HepG2 (cell line): ENCODE results near the gene PTGIS. TPM values are rescaled to one million over a fixed set of nuclear protein-coding genes. Genes with fewer than 3 reads are reported as not detected.

Experiments used
- GPN1 ChIP-seq: sonication (generic); formaldehyde crosslinking; IDR thresholded peaks from 2 replicates; pipeline ENCODE4 v1.5.1; 2020; ENCODE audit warnings: missing genetic modification reagents, borderline replicate concordance
- HNRNPUL1 ChIP-seq: fragments of 200-400 bp; formaldehyde crosslinking; IDR thresholded peaks from 2 replicates; pipeline ENCODE4 v1.6.1; 2017; ENCODE audit warnings: low read depth, mild to moderate bottlenecking, low read length, moderate library complexity
- KDM1A ChIP-seq: IDR thresholded peaks from 2 replicates; pipeline ENCODE4 v1.6.1; 2016; ENCODE audit warnings: missing compliant biosample characterization
- KLF12 ChIP-seq: sonication (generic); formaldehyde crosslinking; IDR thresholded peaks from 2 replicates; pipeline ENCODE4 v1.4.0; 2020; ENCODE audit warnings: missing genetic modification reagents, borderline replicate concordance
- NPAS2 ChIP-seq: sonication (generic); formaldehyde crosslinking; IDR thresholded peaks from 2 replicates; pipeline ENCODE4 v1.8.0; 2022; ENCODE audit warnings: mild to moderate bottlenecking, missing genetic modification reagents, borderline replicate concordance
- SMYD3 ChIP-seq: sonication (generic); formaldehyde crosslinking; IDR thresholded peaks from 2 replicates; pipeline ENCODE4 v1.8.1; 2023; ENCODE audit warnings: mild to moderate bottlenecking, missing genetic modification reagents
- SOX5 ChIP-seq: IDR thresholded peaks from 2 replicates; pipeline ENCODE4 v1.6.1; 2016; ENCODE audit warnings: borderline replicate concordance
- ZFP82 ChIP-seq: sonication (generic); formaldehyde crosslinking; IDR thresholded peaks from 2 replicates; pipeline ENCODE4 v1.5.1; 2020; ENCODE audit warnings: mild to moderate bottlenecking, missing genetic modification reagents, borderline replicate concordance
- ZNF232 ChIP-seq: sonication (generic); formaldehyde crosslinking; IDR thresholded peaks from 2 replicates; pipeline ENCODE4 v1.4.0; 2020; ENCODE audit warnings: missing genetic modification reagents, borderline replicate concordance
- ZNF33B ChIP-seq: sonication (generic); formaldehyde crosslinking; IDR thresholded peaks from 2 replicates; pipeline ENCODE4 v1.5.1; 2020; ENCODE audit warnings: mild to moderate bottlenecking, missing genetic modification reagents
- ZNF569 ChIP-seq: sonication (generic); formaldehyde crosslinking; IDR thresholded peaks from 2 replicates; pipeline ENCODE4 v1.5.0; 2020; ENCODE audit warnings: mild to moderate bottlenecking, missing genetic modification reagents, moderate library complexity, borderline replicate concordance
- ZNF629 ChIP-seq: sonication (generic); formaldehyde crosslinking; conservative IDR thresholded peaks from 2 replicates; pipeline ENCODE4 v1.5.0; 2020; ENCODE audit warnings: missing genetic modification reagents
- ZNF652 ChIP-seq: IDR thresholded peaks from 2 replicates; pipeline ENCODE4 v1.6.1; 2016; ENCODE audit warnings: low read depth, borderline replicate concordance
- ZNF777 ChIP-seq: sonication (generic); formaldehyde crosslinking; IDR thresholded peaks from 2 replicates; pipeline ENCODE4 v1.4.0; 2020; ENCODE audit warnings: missing genetic modification reagents
- polyA plus RNA-seq, 8 experiments: library from polyadenylated mRNA; depleted of rRNA in 3 of 8; stranded (reverse) in 7 of 8; unstranded in 1 of 8; fragments of >200 nt; fragmentation: Illumina TruSeq in 4 of 8; extraction: Trizol in 4 of 8; gene quantifications; 2 replicates each; pipeline versions ENCODE4 v1.2.1 to v1.2.3, GENCODE V29; 2011 to 2016; ENCODE audit warnings: low read depth in 4 of 8, missing spikeins in 1 of 8, mixed read lengths in 1 of 8; ENCODE audit not compliant: insufficient read depth in 1 of 8
- total RNA-seq, 5 experiments: library from RNA; depleted of rRNA; stranded (reverse); fragments of >200 nt; fragmentation: Illumina TruSeq; extraction: Trizol; gene quantifications; 2 replicates each; pipeline ENCODE4 v1.2.3, GENCODE V29; 2016; ENCODE audit warnings: low read depth in 1 of 5
- TF ChIP-seq, protein P1 (sequence below): sonication (generic); formaldehyde crosslinking; IDR thresholded peaks from 2 replicates; pipeline ENCODE4 v1.5.0; 2020; ENCODE audit warnings: mild to moderate bottlenecking, missing genetic modification reagents, borderline replicate concordance
- TF ChIP-seq, protein P2 (sequence below): sonication (generic); formaldehyde crosslinking; IDR thresholded peaks from 2 replicates; pipeline ENCODE4 v1.8.1; 2023; ENCODE audit warnings: mild to moderate bottlenecking, missing genetic modification reagents
- TF ChIP-seq, protein P3 (sequence below): IDR thresholded peaks from 2 replicates; pipeline ENCODE4 v1.6.1; 2016; ENCODE audit warnings: low read depth, control low read depth
- TF ChIP-seq, protein P4 (sequence below): sonication (generic); formaldehyde crosslinking; IDR thresholded peaks from 2 replicates; pipeline ENCODE4 v1.8.1; 2022; ENCODE audit warnings: low read depth, mild to moderate bottlenecking, missing genetic modification reagents
- TF ChIP-seq, protein P5 (sequence below): sonication (generic); formaldehyde crosslinking; IDR thresholded peaks from 2 replicates; pipeline ENCODE4 v1.8.1; 2023; ENCODE audit warnings: mild to moderate bottlenecking, moderate library complexity, missing genetic modification reagents

Gene PTGIS
- total and polyA plus RNA-seq, 2 of the 13 experiments (the other 11 are each of a cell fraction or from before 2014, with no cell fraction given): not detected

DNA sequence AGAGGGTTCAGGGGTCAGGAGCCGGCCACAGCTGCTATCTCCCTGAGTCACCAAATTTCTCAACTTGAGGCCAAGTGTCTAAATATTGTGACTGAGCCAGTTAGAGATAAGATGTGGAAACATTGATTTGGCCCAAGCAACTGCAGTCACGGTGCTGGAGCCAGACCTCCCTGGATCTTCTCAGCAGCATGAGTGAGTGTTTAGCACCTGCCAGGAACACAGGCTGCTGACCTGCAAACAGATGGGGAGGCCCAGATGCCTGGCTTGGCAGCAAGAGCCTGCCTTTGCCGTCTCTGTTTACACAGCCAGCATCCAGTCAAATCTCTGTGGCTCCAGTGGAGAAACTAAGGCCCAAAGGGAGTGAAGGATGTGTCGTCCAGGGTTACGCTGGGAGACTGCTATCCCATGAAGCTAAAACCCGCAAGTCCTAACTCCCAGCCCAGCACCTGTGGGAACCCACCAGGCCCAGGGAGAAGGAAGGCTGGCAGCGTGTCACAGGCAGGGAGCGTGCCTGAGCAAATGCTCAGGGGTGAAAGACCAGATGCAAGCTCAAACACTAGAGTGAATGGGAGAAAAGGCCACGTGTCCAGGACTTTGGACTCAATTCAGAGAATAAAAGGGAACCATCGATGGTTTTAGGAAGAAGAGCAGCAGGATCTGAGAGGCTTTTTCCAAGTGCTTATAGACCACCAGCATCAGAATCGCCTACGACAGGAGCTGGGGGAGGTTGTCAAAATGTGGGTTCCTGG lies 15.9 kb upstream of the PTGIS start (continued):
- TF ChIP-seq KLF12 (CRISPR knock-in tag) (peak; percentile 21; the same call in 1 of the 2 replicates), ZNF232 (CRISPR knock-in tag) (peak; percentile 94; the same call in 1 of the 2 replicates), NPAS2 (no peak), SMYD3 (peak; percentile 83; the same call in 1 of the 2 replicates), SOX5 (peak; percentile 86), KDM1A (CRISPR knock-in tag) (peak; percentile 85; the same call in 1 of the 2 replicates), ZNF652 (CRISPR knock-in tag) (peak; percentile 8; the same call in 1 of the 2 replicates), ZNF33B (CRISPR knock-in tag) (peak; percentile 95; the same call in 1 of the 2 replicates), ZNF629 (CRISPR knock-in tag) (peak; percentile 69), GPN1 (CRISPR knock-in tag) (no peak), HNRNPUL1 (no peak), ZNF777 (CRISPR knock-in tag) (peak; percentile 64), ZNF569 (CRISPR knock-in tag) (no peak; the same call in 1 of the 2 replicates), ZFP82 (CRISPR knock-in tag) (no peak)
- TF ChIP-seq, protein P1, sequence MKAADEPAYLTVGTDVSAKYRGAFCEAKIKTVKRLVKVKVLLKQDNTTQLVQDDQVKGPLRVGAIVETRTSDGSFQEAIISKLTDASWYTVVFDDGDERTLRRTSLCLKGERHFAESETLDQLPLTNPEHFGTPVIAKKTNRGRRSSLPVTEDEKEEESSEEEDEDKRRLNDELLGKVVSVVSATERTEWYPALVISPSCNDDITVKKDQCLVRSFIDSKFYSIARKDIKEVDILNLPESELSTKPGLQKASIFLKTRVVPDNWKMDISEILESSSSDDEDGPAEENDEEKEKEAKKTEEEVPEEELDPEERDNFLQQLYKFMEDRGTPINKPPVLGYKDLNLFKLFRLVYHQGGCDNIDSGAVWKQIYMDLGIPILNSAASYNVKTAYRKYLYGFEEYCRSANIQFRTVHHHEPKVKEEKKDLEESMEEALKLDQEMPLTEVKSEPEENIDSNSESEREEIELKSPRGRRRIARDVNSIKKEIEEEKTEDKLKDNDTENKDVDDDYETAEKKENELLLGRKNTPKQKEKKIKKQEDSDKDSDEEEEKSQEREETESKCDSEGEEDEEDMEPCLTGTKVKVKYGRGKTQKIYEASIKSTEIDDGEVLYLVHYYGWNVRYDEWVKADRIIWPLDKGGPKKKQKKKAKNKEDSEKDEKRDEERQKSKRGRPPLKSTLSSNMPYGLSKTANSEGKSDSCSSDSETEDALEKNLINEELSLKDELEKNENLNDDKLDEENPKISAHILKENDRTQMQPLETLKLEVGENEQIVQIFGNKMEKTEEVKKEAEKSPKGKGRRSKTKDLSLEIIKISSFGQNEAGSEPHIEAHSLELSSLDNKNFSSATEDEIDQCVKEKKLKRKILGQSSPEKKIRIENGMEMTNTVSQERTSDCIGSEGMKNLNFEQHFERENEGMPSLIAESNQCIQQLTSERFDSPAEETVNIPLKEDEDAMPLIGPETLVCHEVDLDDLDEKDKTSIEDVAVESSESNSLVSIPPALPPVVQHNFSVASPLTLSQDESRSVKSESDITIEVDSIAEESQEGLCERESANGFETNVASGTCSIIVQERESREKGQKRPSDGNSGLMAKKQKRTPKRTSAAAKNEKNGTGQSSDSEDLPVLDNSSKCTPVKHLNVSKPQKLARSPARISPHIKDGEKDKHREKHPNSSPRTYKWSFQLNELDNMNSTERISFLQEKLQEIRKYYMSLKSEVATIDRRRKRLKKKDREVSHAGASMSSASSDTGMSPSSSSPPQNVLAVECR: peak; percentile 86
- TF ChIP-seq, protein P2, sequence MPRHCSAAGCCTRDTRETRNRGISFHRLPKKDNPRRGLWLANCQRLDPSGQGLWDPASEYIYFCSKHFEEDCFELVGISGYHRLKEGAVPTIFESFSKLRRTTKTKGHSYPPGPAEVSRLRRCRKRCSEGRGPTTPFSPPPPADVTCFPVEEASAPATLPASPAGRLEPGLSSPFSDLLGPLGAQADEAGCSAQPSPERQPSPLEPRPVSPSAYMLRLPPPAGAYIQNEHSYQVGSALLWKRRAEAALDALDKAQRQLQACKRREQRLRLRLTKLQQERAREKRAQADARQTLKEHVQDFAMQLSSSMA (CRISPR knock-in tag): peak; percentile 98
- TF ChIP-seq, protein P3, sequence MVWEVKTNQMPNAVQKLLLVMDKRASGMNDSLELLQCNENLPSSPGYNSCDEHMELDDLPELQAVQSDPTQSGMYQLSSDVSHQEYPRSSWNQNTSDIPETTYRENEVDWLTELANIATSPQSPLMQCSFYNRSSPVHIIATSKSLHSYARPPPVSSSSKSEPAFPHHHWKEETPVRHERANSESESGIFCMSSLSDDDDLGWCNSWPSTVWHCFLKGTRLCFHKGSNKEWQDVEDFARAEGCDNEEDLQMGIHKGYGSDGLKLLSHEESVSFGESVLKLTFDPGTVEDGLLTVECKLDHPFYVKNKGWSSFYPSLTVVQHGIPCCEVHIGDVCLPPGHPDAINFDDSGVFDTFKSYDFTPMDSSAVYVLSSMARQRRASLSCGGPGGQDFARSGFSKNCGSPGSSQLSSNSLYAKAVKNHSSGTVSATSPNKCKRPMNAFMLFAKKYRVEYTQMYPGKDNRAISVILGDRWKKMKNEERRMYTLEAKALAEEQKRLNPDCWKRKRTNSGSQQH (CRISPR knock-in tag): peak; percentile 95
- TF ChIP-seq, protein P4, sequence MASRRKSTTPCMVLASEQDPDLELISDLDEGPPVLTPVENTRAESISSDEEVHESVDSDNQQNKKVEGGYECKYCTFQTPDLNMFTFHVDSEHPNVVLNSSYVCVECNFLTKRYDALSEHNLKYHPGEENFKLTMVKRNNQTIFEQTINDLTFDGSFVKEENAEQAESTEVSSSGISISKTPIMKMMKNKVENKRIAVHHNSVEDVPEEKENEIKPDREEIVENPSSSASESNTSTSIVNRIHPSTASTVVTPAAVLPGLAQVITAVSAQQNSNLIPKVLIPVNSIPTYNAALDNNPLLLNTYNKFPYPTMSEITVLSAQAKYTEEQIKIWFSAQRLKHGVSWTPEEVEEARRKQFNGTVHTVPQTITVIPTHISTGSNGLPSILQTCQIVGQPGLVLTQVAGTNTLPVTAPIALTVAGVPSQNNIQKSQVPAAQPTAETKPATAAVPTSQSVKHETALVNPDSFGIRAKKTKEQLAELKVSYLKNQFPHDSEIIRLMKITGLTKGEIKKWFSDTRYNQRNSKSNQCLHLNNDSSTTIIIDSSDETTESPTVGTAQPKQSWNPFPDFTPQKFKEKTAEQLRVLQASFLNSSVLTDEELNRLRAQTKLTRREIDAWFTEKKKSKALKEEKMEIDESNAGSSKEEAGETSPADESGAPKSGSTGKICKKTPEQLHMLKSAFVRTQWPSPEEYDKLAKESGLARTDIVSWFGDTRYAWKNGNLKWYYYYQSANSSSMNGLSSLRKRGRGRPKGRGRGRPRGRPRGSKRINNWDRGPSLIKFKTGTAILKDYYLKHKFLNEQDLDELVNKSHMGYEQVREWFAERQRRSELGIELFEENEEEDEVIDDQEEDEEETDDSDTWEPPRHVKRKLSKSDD (CRISPR knock-in tag): peak; percentile 50
- TF ChIP-seq, protein P5, sequence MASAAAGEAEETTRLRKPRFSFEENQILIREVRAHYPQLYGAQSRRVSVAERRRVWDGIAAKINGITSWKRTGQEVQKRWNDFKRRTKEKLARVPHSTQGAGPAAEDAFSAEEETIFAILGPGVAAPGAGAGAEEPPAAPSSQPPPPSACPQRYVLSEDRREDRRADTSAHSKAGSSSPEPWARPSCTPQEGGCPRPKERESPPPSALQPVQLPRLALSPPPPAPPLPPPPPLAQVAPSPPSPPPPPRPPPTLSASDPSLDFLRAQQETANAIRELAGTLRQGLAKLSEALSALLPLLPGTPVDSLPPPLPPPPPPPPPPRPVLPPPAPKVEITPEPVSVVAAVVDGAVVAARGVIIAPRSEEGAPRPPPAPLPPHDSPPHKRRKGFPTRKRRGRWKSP (CRISPR knock-in tag): no peak
